NCI-H2081 treated with DMSO at 0.1 percent for 48 hours (cell line): ENCODE measurements around the gene PSMB10.
"Not testable (repeated sequence)": the region's sequence is repeated elsewhere in the genome, so short reads cannot be mapped to it uniquely, and the experiment has no call there.

Source experiments
- DNase-seq: peaks from one replicate; lab custom pipeline; 2025; lab: John Stamatoyannopoulos, UW

PSMB10 gene

GRCh38 chr16:67924140-67924906 is 12.3 kb downstream of the PSMB10 start:
- DNase-seq = no peak

GRCh38 chr16:67923414-67924116 is 13.1 kb downstream of the PSMB10 start:
- DNase-seq = no peak

GRCh38 chr16:67922740-67923139 is 13.9 kb downstream of the PSMB10 start:
- peak; percentile 53 for DNase-seq

GRCh38 chr16:67922221-67922620 is 14.4 kb downstream of the PSMB10 start:
- no peak for DNase-seq

- no peak for DNase-seq
These were observed 16.9 kb downstream of the PSMB10 start for GRCh38 chr16:67919622-67920221.

- DNase-seq = no peak
These were observed 18.8 kb downstream of the PSMB10 start for GRCh38 chr16:67917852-67918236.

- DNase-seq = no peak
These were observed 19.4 kb downstream of the PSMB10 start for GRCh38 chr16:67917140-67917851.

GRCh38 chr16:67915831-67916723 is 20.6 kb downstream of the PSMB10 start:
- no peak for DNase-seq

- not testable (repeated sequence) for DNase-seq
These were observed 21.2 kb downstream of the PSMB10 start for GRCh38 chr16:67915496-67915769.

- DNase-seq = no peak
These were observed 21.7 kb downstream of the PSMB10 start for GRCh38 chr16:67914758-67915495.

GRCh38 chr16:67910158-67910557 is 26.5 kb downstream of the PSMB10 start:
- DNase-seq = no peak

GRCh38 chr16:67909056-67909742 is 27.5 kb downstream of the PSMB10 start:
- DNase-seq = no peak

GRCh38 chr16:67907397-67908180 is 29.1 kb downstream of the PSMB10 start:
- DNase-seq = no peak

GRCh38 chr16:67902831-67903230 is 33.8 kb downstream of the PSMB10 start:
- no peak for DNase-seq

GRCh38 chr16:67901734-67902133 is 34.9 kb downstream of the PSMB10 start:
- DNase-seq = no peak

- DNase-seq = no peak
These were observed 39.4 kb downstream of the PSMB10 start for GRCh38 chr16:67897231-67897630.

GRCh38 chr16:67893743-67894399 is 42.8 kb downstream of the PSMB10 start:
- DNase-seq = no peak

GRCh38 chr16:67892899-67893742 is 43.5 kb downstream of the PSMB10 start, which contains the start of gene PSKH1:
Gene PSKH1 (plus strand): TSS chr16:67893254. CDS start chr16:67908750, 15,496 bp downstream.
- peak; percentile 39 for DNase-seq
